GM12878 (cell line): ENCODE measurements around the gene CD207. TPM values are rescaled to one million over a fixed set of nuclear protein-coding genes. Genes with fewer than 3 reads are reported as not detected.

Source experiments
- ATAC-seq: fragments of 200-7000 bp; cut with Tn5 transposase; 3 replicates; pipeline ENCODE4 v1.9.1; 2020; ENCODE audit warnings: mild to moderate bottlenecking, moderate library complexity
- BruUV-seq: library from RNA; stranded (reverse); fragments of 400-500 nt; replicated peaks from 2 replicates; lab custom pipeline; 2021; lab: Mats Ljungman, UMichigan
- CTCF ChIA-PET: fragments of 300-600 bp; sonication (Branson Sonifier 250); formaldehyde crosslinking; extraction: SDS; loops from one replicate; lab custom pipeline; 2021; ENCODE audit warnings: inconsistent platforms; lab: Yijun Ruan, JAX
- POLR2A ChIA-PET: fragments of 350-600 bp; formaldehyde crosslinking; extraction: SDS; loops from one replicate; lab custom pipeline; 2021; ENCODE audit warnings: inconsistent platforms; lab: Charles Lee
- RAD21 ChIA-PET: fragments of 300-600 bp; sonication (Branson Sonifier 250); formaldehyde crosslinking; loops from one replicate; lab custom pipeline; 2023; ENCODE audit warnings: antibody characterized with exemption; ENCODE audit not compliant: unreplicated experiment; lab: Charles Lee
- SMC1A ChIA-PET: fragments of 300-600 bp; sonication (Branson Sonifier 250); formaldehyde crosslinking; loops from one replicate; lab custom pipeline; 2023; ENCODE audit not compliant: unreplicated experiment, uncharacterized antibody; lab: Charles Lee
- DNase-seq: peaks from one replicate; pipeline ENCODE4 v3.0.0-alpha.2; 2011; ENCODE audit warnings: low read depth, low spot score
- FAIRE-seq: peaks from 3 replicates; lab custom pipeline; 2011; peaks lifted over from hg19 to GRCh38; lab: Jason Lieb, UNC
- H2AFZ ChIP-seq: 2 replicates; pipeline ENCODE4 v1.6.0; 2011; ENCODE audit warnings: low read depth, low read length, control low read depth; ENCODE audit not compliant: control insufficient read depth
- H3K27ac ChIP-seq: 2 replicates; pipeline ENCODE4 v1.5.1; 2011; ENCODE audit warnings: control low read depth; ENCODE audit not compliant: control insufficient read depth, insufficient read depth
- H3K27me3 ChIP-seq, 2 experiments: replicated peaks in 1 of 2; 2 replicates each; pipeline versions ENCODE4 v1.6.0 to v1.6.1; 2011; ENCODE audit warnings: low read length in 1 of 2; ENCODE audit not compliant: control insufficient read depth in 2 of 2, insufficient read depth in 2 of 2
- H3K36me3 ChIP-seq, 2 experiments: 2 replicates each; pipeline ENCODE4 v1.5.1; 2011; ENCODE audit warnings: low read length in 1 of 2; ENCODE audit not compliant: control insufficient read depth in 2 of 2, insufficient read depth in 2 of 2
- H3K4me1 ChIP-seq: 2 replicates; pipeline ENCODE4 v1.6.1; 2011; ENCODE audit warnings: mild to moderate bottlenecking, low read length, moderate library complexity, mixed read lengths; ENCODE audit not compliant: control insufficient read depth, insufficient read depth
- H3K4me2 ChIP-seq: 2 replicates; pipeline ENCODE4 v1.6.0; 2011; ENCODE audit warnings: control low read depth; ENCODE audit not compliant: control insufficient read depth, insufficient read depth
- H3K4me3 ChIP-seq: fragments of 200-600 bp; sonication (generic); 2 replicates; pipeline ENCODE4 v1.5.1; 2016
- H3K79me2 ChIP-seq: 2 replicates; pipeline ENCODE4 v1.6.0; 2011; ENCODE audit warnings: low read length; ENCODE audit not compliant: control insufficient read depth, insufficient read depth
- H3K9ac ChIP-seq: 2 replicates; pipeline ENCODE4 v1.8.0; 2011; ENCODE audit warnings: low read length, control low read depth, mixed read lengths; ENCODE audit not compliant: control insufficient read depth, insufficient read depth
- H3K9me3 ChIP-seq: replicated peaks from 3 replicates; pipeline ENCODE4 v1.5.1; 2011; ENCODE audit warnings: mild to moderate bottlenecking, low read length; ENCODE audit not compliant: control insufficient read depth, insufficient read depth
- H4K20me1 ChIP-seq: 2 replicates; pipeline ENCODE4 v1.6.0; 2011; ENCODE audit not compliant: control insufficient read depth, insufficient read depth
- BMI1 ChIP-seq: fragments of 450-650 bp; IDR thresholded peaks from 2 replicates; pipeline ENCODE4 v1.6.1; 2016; ENCODE audit warnings: mild to moderate bottlenecking, moderate library complexity, borderline replicate concordance
- GATAD2B ChIP-seq: fragments of 450-650 bp; conservative IDR thresholded peaks from 2 replicates; pipeline ENCODE4 v1.6.1; 2017; ENCODE audit warnings: low read depth, mild to moderate bottlenecking, moderate library complexity
- HDAC6 ChIP-seq: fragments of 200-600 bp; sonication (generic); IDR thresholded peaks from one replicate; pipeline ENCODE4 v1.8.0; 2017; ENCODE audit warnings: antibody characterized with exemption; ENCODE audit not compliant: unreplicated experiment
- MEF2A ChIP-seq: IDR thresholded peaks from 2 replicates; pipeline ENCODE4 v1.6.1; 2011; ENCODE audit warnings: low read depth, mild to moderate bottlenecking, low read length, moderate library complexity; ENCODE audit not compliant: insufficient read depth
- RFX5 ChIP-seq: IDR thresholded peaks from 2 replicates; pipeline ENCODE4 v1.6.1; 2011; ENCODE audit warnings: low read depth, low read length, improper control_type of control experiment
- SIX5 ChIP-seq: IDR thresholded peaks from 2 replicates; pipeline ENCODE4 v1.6.1; 2011; ENCODE audit warnings: mild to moderate bottlenecking, low read depth, low read length, moderate library complexity; ENCODE audit not compliant: severe bottlenecking
- STAT3 ChIP-seq: IDR thresholded peaks from 2 replicates; pipeline ENCODE4 v1.6.1; 2011; ENCODE audit warnings: low read depth, low read length, improper control_type of control experiment
- YY1 ChIP-seq: IDR thresholded peaks from 2 replicates; pipeline ENCODE4 v1.6.1; 2011; ENCODE audit warnings: low read depth, mild to moderate bottlenecking, low read length
- WGBS: methylation state at CpG from one replicate; pipeline ENCODE4 v1.1.6; 2016; ENCODE audit warnings: low lambda C conversion rate; ENCODE audit not compliant: insufficient replicate concordance, insufficient coverage; ENCODE audit errors: missing lambda C conversion rate; 5-methylcytosine and 5-hydroxymethylcytosine counted together
- in situ Hi-C: fragments of 300-500 bp; cut with MboI; formaldehyde crosslinking; loops from 9 replicates; pipeline ENCODE4 v1.14.3; 2018; ENCODE audit warnings: mixed read lengths
- intact Hi-C: fragments of 100-400 bp; cut with micrococcal nuclease; formaldehyde crosslinking; loops from one replicate; pipeline ENCODE4 v1.14.2; 2022; ENCODE audit not compliant: unreplicated experiment
- polyA plus RNA-seq, 11 experiments: library from polyadenylated mRNA; depleted of rRNA in 4 of 11; unstranded in 6 of 11; stranded (reverse) in 5 of 11; fragments of >200 nt; fragmentation: Nextera tagmentation in 4 of 11; fragmentation: Illumina TruSeq in 1 of 11; extraction: Ambion mirVana in 4 of 11; extraction: Trizol in 1 of 11; gene quantifications; 1 replicate in 1 of 11; 2 replicates in 10 of 11; pipeline versions ENCODE4 v1.2.1 to v1.2.3, GENCODE V29; 2011 to 2016; ENCODE audit warnings: inconsistent platforms in 2 of 11, missing spikeins in 2 of 11, low read depth in 1 of 11
- total RNA-seq, 4 experiments: library from RNA; depleted of rRNA in 3 of 4; stranded (reverse); fragments of >200 nt in 3 of 4; fragmentation: Illumina TruSeq in 1 of 4; extraction: Trizol in 1 of 4; gene quantifications; 2 replicates each; pipeline versions ENCODE4 v1.2.1 to v1.2.3, GENCODE V29; 2013 to 2021
- TF ChIP-seq, protein P1 (sequence below): IDR thresholded peaks from 2 replicates; pipeline ENCODE4 v1.6.1; 2011; ENCODE audit warnings: low read depth, low read length, improper control_type of control experiment, borderline replicate concordance
- TF ChIP-seq, protein P2 (sequence below): fragments of 150-350 bp; IDR thresholded peaks from 2 replicates; pipeline ENCODE4 v1.6.1; 2016; ENCODE audit warnings: low read depth, low read length
- TF ChIP-seq, protein P3 (sequence below): IDR thresholded peaks from 2 replicates; pipeline ENCODE4 v1.6.1; 2012; ENCODE audit warnings: mild to moderate bottlenecking, low read depth, low read length
- TF ChIP-seq, protein P4 (sequence below): fragments of 450-650 bp; IDR thresholded peaks from 2 replicates; pipeline ENCODE4 v1.6.1; 2017; ENCODE audit warnings: mild to moderate bottlenecking, moderate library complexity

The CD207 gene
- total and polyA plus RNA-seq, 10 of the 15 experiments (the other 5 are each of a cell fraction or from before 2014, with no cell fraction given): not detected

DNA sequence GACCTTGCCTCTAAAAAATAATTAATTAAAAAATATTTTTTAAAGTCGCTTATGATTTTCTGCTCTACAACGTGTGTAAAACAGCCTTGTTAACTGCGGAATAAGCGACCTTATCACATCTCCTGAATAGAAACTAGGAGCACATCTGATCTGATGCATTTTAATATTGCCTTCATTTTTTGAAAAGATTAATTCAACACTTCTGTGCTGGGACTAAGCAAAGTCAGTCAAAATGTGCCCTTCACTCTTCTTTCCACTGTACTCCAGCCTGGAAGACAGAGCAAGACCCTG, 27.8 kb downstream of the CD207 start:
- H3K36me3 ChIP-seq: no peaks in the 10 kb centered on the region
- CTCF ChIA-PET: no interaction called here
- BruUV-seq: no TSS peak
- RAD21 ChIA-PET: no interaction called here
- POLR2A ChIA-PET: no interaction called here
- no peak overlapping the region for H3K27ac ChIP-seq
- no peaks in the 10 kb centered on the region for H3K4me1 ChIP-seq
- H4K20me1 ChIP-seq: no peaks in the 10 kb centered on the region
- H3K27me3 ChIP-seq: no peaks in the 10 kb centered on the region
- DNase-seq (no peak), FAIRE-seq (no peak), ATAC-seq (no peak)
- H3K79me2 ChIP-seq: no peaks in the 10 kb centered on the region
- H3K4me3 ChIP-seq: no peak overlapping the region
- no peak overlapping the region for H2AFZ ChIP-seq
- SMC1A ChIA-PET: no interaction called here
- intact Hi-C loops (no loop called here), in situ Hi-C loops (no loop called here)
- WGBS: 63% methylated on average over 4 of the region's 4 CpGs
- H3K4me2 ChIP-seq: no peak overlapping the region
- H3K9me3 ChIP-seq: no peaks in the 10 kb centered on the region
- H3K9ac ChIP-seq: no peak overlapping the region
- TF ChIP-seq, protein P1, sequence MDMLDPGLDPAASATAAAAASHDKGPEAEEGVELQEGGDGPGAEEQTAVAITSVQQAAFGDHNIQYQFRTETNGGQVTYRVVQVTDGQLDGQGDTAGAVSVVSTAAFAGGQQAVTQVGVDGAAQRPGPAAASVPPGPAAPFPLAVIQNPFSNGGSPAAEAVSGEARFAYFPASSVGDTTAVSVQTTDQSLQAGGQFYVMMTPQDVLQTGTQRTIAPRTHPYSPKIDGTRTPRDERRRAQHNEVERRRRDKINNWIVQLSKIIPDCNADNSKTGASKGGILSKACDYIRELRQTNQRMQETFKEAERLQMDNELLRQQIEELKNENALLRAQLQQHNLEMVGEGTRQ: no peak
- TF ChIP-seq, protein P2, sequence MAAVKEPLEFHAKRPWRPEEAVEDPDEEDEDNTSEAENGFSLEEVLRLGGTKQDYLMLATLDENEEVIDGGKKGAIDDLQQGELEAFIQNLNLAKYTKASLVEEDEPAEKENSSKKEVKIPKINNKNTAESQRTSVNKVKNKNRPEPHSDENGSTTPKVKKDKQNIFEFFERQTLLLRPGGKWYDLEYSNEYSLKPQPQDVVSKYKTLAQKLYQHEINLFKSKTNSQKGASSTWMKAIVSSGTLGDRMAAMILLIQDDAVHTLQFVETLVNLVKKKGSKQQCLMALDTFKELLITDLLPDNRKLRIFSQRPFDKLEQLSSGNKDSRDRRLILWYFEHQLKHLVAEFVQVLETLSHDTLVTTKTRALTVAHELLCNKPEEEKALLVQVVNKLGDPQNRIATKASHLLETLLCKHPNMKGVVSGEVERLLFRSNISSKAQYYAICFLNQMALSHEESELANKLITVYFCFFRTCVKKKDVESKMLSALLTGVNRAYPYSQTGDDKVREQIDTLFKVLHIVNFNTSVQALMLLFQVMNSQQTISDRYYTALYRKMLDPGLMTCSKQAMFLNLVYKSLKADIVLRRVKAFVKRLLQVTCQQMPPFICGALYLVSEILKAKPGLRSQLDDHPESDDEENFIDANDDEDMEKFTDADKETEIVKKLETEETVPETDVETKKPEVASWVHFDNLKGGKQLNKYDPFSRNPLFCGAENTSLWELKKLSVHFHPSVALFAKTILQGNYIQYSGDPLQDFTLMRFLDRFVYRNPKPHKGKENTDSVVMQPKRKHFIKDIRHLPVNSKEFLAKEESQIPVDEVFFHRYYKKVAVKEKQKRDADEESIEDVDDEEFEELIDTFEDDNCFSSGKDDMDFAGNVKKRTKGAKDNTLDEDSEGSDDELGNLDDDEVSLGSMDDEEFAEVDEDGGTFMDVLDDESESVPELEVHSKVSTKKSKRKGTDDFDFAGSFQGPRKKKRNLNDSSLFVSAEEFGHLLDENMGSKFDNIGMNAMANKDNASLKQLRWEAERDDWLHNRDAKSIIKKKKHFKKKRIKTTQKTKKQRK: no peak
- TF ChIP-seq YY1: no peak
- no peak for TF ChIP-seq HDAC6
- no peak for TF ChIP-seq STAT3
- TF ChIP-seq RFX5: no peak
- TF ChIP-seq GATAD2B: no peak
- TF ChIP-seq, protein P3, sequence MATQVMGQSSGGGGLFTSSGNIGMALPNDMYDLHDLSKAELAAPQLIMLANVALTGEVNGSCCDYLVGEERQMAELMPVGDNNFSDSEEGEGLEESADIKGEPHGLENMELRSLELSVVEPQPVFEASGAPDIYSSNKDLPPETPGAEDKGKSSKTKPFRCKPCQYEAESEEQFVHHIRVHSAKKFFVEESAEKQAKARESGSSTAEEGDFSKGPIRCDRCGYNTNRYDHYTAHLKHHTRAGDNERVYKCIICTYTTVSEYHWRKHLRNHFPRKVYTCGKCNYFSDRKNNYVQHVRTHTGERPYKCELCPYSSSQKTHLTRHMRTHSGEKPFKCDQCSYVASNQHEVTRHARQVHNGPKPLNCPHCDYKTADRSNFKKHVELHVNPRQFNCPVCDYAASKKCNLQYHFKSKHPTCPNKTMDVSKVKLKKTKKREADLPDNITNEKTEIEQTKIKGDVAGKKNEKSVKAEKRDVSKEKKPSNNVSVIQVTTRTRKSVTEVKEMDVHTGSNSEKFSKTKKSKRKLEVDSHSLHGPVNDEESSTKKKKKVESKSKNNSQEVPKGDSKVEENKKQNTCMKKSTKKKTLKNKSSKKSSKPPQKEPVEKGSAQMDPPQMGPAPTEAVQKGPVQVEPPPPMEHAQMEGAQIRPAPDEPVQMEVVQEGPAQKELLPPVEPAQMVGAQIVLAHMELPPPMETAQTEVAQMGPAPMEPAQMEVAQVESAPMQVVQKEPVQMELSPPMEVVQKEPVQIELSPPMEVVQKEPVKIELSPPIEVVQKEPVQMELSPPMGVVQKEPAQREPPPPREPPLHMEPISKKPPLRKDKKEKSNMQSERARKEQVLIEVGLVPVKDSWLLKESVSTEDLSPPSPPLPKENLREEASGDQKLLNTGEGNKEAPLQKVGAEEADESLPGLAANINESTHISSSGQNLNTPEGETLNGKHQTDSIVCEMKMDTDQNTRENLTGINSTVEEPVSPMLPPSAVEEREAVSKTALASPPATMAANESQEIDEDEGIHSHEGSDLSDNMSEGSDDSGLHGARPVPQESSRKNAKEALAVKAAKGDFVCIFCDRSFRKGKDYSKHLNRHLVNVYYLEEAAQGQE: no peak
- TF ChIP-seq SIX5: no peak
- TF ChIP-seq MEF2A: no peak
- TF ChIP-seq, protein P4, sequence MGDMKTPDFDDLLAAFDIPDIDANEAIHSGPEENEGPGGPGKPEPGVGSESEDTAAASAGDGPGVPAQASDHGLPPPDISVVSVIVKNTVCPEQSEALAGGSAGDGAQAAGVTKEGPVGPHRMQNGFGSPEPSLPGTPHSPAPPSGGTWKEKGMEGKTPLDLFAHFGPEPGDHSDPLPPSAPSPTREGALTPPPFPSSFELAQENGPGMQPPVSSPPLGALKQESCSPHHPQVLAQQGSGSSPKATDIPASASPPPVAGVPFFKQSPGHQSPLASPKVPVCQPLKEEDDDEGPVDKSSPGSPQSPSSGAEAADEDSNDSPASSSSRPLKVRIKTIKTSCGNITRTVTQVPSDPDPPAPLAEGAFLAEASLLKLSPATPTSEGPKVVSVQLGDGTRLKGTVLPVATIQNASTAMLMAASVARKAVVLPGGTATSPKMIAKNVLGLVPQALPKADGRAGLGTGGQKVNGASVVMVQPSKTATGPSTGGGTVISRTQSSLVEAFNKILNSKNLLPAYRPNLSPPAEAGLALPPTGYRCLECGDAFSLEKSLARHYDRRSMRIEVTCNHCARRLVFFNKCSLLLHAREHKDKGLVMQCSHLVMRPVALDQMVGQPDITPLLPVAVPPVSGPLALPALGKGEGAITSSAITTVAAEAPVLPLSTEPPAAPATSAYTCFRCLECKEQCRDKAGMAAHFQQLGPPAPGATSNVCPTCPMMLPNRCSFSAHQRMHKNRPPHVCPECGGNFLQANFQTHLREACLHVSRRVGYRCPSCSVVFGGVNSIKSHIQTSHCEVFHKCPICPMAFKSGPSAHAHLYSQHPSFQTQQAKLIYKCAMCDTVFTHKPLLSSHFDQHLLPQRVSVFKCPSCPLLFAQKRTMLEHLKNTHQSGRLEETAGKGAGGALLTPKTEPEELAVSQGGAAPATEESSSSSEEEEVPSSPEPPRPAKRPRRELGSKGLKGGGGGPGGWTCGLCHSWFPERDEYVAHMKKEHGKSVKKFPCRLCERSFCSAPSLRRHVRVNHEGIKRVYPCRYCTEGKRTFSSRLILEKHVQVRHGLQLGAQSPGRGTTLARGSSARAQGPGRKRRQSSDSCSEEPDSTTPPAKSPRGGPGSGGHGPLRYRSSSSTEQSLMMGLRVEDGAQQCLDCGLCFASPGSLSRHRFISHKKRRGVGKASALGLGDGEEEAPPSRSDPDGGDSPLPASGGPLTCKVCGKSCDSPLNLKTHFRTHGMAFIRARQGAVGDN: no peak
- no peak for TF ChIP-seq BMI1
